ENCODE measurements around the gene DNAJA2.

- TF ChIP-seq EZH2 (IDR thresholded peaks at IDR 0.05; ENCODE audit: borderline replicate concordance, low read depth, low read length) (no peak), ETV1 (tag; conservative IDR thresholded peaks at IDR 0.05; ENCODE audit: low read depth) (no peak), SRF (CRISPR knock-in tag; IDR thresholded peaks at IDR 0.05) (no peak), ZC3H8 (IDR thresholded peaks at IDR 0.05) (no peak), REST (IDR thresholded peaks at IDR 0.05; ENCODE audit: borderline replicate concordance) (no peak), REST (CRISPR knock-in tag; IDR thresholded peaks at IDR 0.05; ENCODE audit: low read depth) (no peak), CREB1 (IDR thresholded peaks at IDR 0.05) (no peak), CREB1 (CRISPR knock-in tag; IDR thresholded peaks at IDR 0.05) (no peak), MCM7 (IDR thresholded peaks at IDR 0.05) (no peak), AFF4 (CRISPR knock-in tag; IDR thresholded peaks at IDR 0.05) (no peak), ILK (tag; IDR thresholded peaks at IDR 0.05; ENCODE audit: borderline replicate concordance, low read depth) (no peak), MTA1 (IDR thresholded peaks at IDR 0.05; ENCODE audit: borderline replicate concordance) (no peak), CAMTA2 (CRISPR knock-in tag; conservative IDR thresholded peaks at IDR 0.05) (no peak), TAF1 (IDR thresholded peaks at IDR 0.05; ENCODE audit: control insufficient read depth, extremely low read depth, insufficient read depth, low read length, severe bottlenecking) (no peak)
Observed at GRCh38 chr16:46975908-46976470, 2.5 kb upstream of the DNAJA2 start.
